ENCODE results near the gene TDP1. TPM values are rescaled to one million over a fixed set of nuclear protein-coding genes. Genes with fewer than 3 reads are reported as not detected.

The TDP1 gene
- total and polyA plus RNA-seq, 2 donors (not counting 1 experiment from before 2014, with no cell fraction given): 20.5 to 55.9 TPM

DNA sequence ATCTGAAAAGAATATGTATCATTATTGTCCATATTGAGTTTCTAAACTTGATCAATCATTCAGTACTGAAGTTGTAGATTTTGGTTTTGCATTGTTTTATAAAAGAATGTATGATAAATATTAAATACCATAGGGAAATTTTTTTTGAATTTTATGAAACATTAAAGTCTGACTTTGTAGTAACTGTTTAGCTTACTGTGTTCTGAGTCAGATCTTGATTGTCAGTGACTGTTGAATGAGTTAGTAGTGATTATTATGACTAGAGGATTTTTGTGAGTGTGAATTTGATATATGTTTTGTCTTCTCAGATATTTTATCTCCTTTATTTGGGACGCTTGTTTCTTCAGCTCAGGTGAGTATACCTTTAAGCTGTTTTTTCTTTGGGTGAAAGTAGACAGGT lies 10.1 kb downstream of the TDP1 start:
- H3K27ac ChIP-seq (ENCODE audit: low read length in 2 of 2): no peak overlapping the region
- POLR2A ChIA-PET: no interaction called here
- H3K9me3 Mint-ChIP-seq (ENCODE audit: insufficient read depth): no peaks in the 10 kb centered on the region
- CTCF ChIA-PET: interaction anchor here (1.0 kb wide), 1 partner anchor 27 kb away, joined by 3 read pairs; no protein-coding TSS in a partner anchor
- no peaks in the 10 kb centered on the region for H3K27me3 Mint-ChIP-seq
- H3K27me3 ChIP-seq (replicated peaks in 1 of 4; ENCODE audit: control extremely low read depth in 1 of 4, control insufficient read depth in 3 of 4, insufficient read depth in 4 of 4, low read length in 3 of 4): no peaks in the 10 kb centered on the region
- H3K9me3 ChIP-seq (ENCODE audit: control extremely low read depth in 1 of 3, control insufficient read depth in 2 of 3, insufficient read depth in 1 of 3, low read length in 2 of 3): no peaks in the 10 kb centered on the region
- no peak for DNase-seq
- intact Hi-C loops (cut with micrococcal nuclease): no loop called here
- TF ChIP-seq, protein P1, sequence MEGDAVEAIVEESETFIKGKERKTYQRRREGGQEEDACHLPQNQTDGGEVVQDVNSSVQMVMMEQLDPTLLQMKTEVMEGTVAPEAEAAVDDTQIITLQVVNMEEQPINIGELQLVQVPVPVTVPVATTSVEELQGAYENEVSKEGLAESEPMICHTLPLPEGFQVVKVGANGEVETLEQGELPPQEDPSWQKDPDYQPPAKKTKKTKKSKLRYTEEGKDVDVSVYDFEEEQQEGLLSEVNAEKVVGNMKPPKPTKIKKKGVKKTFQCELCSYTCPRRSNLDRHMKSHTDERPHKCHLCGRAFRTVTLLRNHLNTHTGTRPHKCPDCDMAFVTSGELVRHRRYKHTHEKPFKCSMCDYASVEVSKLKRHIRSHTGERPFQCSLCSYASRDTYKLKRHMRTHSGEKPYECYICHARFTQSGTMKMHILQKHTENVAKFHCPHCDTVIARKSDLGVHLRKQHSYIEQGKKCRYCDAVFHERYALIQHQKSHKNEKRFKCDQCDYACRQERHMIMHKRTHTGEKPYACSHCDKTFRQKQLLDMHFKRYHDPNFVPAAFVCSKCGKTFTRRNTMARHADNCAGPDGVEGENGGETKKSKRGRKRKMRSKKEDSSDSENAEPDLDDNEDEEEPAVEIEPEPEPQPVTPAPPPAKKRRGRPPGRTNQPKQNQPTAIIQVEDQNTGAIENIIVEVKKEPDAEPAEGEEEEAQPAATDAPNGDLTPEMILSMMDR (IDR thresholded peaks at IDR 0.05): no peak
- TF ChIP-seq EZH2 (IDR thresholded peaks at IDR 0.05; ENCODE audit: borderline replicate concordance, insufficient read depth, low read depth, low read length, poor library complexity, severe bottlenecking): no peak
- H3K36me3 ChIP-seq (replicated peaks in 1 of 2; ENCODE audit: control extremely low read depth in 1 of 2, control insufficient read depth in 1 of 2, extremely low read depth in 1 of 2, insufficient read depth in 2 of 2, low read length in 1 of 2): peaks cover 4 to 46% of the 10 kb centered on the region in 2 experiments
- H2AFZ ChIP-seq (ENCODE audit: insufficient read depth, low read depth, low read length, poor library complexity, severe bottlenecking): no peak overlapping the region
- no peak overlapping the region for H3K4me3 Mint-ChIP-seq
- H4K20me1 ChIP-seq (ENCODE audit: control insufficient read depth, insufficient read depth, low read length, poor library complexity, severe bottlenecking): peaks cover 4% of the 10 kb centered on the region
- no peak overlapping the region for H3K27ac Mint-ChIP-seq
- H3K79me2 ChIP-seq (ENCODE audit: control insufficient read depth, insufficient read depth, low read length): peaks cover 36% of the 10 kb centered on the region
- peaks cover 7% of the 10 kb centered on the region for H3K4me1 Mint-ChIP-seq
- WGBS (ENCODE audit: insufficient coverage): no CpG with 5 or more reads among the region's 1 CpG
- no peak overlapping the region for H3K4me2 ChIP-seq (replicated peaks; ENCODE audit: low read depth, low read length, poor library complexity, severe bottlenecking)
- no peak overlapping the region for H3K4me3 ChIP-seq (ENCODE audit: control extremely low read depth in 1 of 5, extremely low read depth in 1 of 5, insufficient read depth in 1 of 5, low read depth in 2 of 5, low read length in 4 of 5)
- no peak for ATAC-seq (ENCODE audit: low read depth)
- no peaks in the 10 kb centered on the region for H3K4me1 ChIP-seq (ENCODE audit: control insufficient read depth in 2 of 2, insufficient read depth in 2 of 2, low read length in 2 of 2)
- no peak overlapping the region for H3K9ac ChIP-seq (ENCODE audit: low read length)

DNA sequence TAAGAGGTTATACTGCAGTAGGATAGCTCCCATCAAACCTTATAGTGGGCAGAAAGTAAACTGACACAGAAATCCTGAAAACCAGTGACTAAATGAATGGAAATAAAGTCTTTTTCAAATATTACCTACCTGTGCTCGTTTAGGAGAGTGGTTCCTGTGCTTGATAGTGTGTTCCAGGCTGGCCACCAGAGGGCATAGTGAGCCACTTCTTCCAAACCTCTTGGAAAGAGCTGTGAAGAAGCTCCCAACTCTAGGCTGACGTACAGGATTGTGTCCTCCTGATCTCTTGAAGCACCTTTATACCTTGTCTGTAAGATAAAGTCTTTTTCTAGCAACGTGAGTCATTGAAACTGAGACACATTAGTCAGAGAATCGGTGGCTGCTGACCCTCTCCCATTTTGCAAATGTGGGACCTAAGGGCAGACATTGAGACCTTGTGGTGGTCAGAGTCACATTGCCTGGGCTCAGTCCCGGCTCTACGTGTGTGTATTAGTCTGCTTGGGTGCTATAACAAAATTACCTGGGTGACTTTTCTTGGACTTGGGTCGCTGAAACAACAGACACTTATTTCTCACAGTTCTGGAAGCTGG lies 17.6 kb downstream of the TDP1 start:
- CTCF ChIA-PET: interaction anchor here (0.5 to 5.0 kb wide), 21 partner anchors 8 to 945 kb away, joined by 3 to 37 read pairs (median 5); partner anchors contain the start of genes EFCAB11 and TDP1
- ATAC-seq (ENCODE audit: low read depth): peak; percentile 41
- no peaks in the 10 kb centered on the region for H4K20me1 ChIP-seq (ENCODE audit: control insufficient read depth, insufficient read depth, low read length, poor library complexity, severe bottlenecking)
- no peaks in the 10 kb centered on the region for H3K4me1 Mint-ChIP-seq
- no peak overlapping the region for H3K4me3 Mint-ChIP-seq
- H3K9ac ChIP-seq (ENCODE audit: low read length): no peak overlapping the region
- no peak overlapping the region for H3K4me3 ChIP-seq (ENCODE audit: control extremely low read depth in 1 of 5, extremely low read depth in 1 of 5, insufficient read depth in 1 of 5, low read depth in 2 of 5, low read length in 4 of 5)
- POLR2A ChIA-PET: no interaction called here
- H3K4me1 ChIP-seq (ENCODE audit: control insufficient read depth in 2 of 2, insufficient read depth in 2 of 2, low read length in 2 of 2): no peaks in the 10 kb centered on the region
- intact Hi-C loops (cut with micrococcal nuclease): loop anchor here (2.0 to 10.0 kb wide), 2 partner anchors 35 to 721 kb away; no protein-coding TSS in a partner anchor
- H3K9me3 Mint-ChIP-seq (ENCODE audit: insufficient read depth): no peaks in the 10 kb centered on the region
- peaks cover 13 to 46% of the 10 kb centered on the region in 2 experiments for H3K36me3 ChIP-seq (replicated peaks in 1 of 2; ENCODE audit: control extremely low read depth in 1 of 2, control insufficient read depth in 1 of 2, extremely low read depth in 1 of 2, insufficient read depth in 2 of 2, low read length in 1 of 2)
- DNase-seq: peak; percentile 55
- no peak overlapping the region for H3K4me2 ChIP-seq (replicated peaks; ENCODE audit: low read depth, low read length, poor library complexity, severe bottlenecking)
- no peak for TF ChIP-seq EZH2 (IDR thresholded peaks at IDR 0.05; ENCODE audit: borderline replicate concordance, insufficient read depth, low read depth, low read length, poor library complexity, severe bottlenecking)
- TF ChIP-seq, protein P1 (IDR thresholded peaks at IDR 0.05): peak; percentile 84
- no peak overlapping the region for H2AFZ ChIP-seq (ENCODE audit: insufficient read depth, low read depth, low read length, poor library complexity, severe bottlenecking)
- 88% methylated on average over 6 of the region's 7 CpGs for WGBS (ENCODE audit: insufficient coverage)
- no peaks in the 10 kb centered on the region for H3K27me3 ChIP-seq (replicated peaks in 1 of 4; ENCODE audit: control extremely low read depth in 1 of 4, control insufficient read depth in 3 of 4, insufficient read depth in 4 of 4, low read length in 3 of 4)
- no peaks in the 10 kb centered on the region for H3K79me2 ChIP-seq (ENCODE audit: control insufficient read depth, insufficient read depth, low read length)
- H3K27ac Mint-ChIP-seq: no peak overlapping the region
- H3K27ac ChIP-seq (ENCODE audit: low read length in 2 of 2): no peak overlapping the region
- no peaks in the 10 kb centered on the region for H3K9me3 ChIP-seq (ENCODE audit: control extremely low read depth in 1 of 3, control insufficient read depth in 2 of 3, insufficient read depth in 1 of 3, low read length in 2 of 3)
- H3K27me3 Mint-ChIP-seq: no peaks in the 10 kb centered on the region

All from B cell (primary cell).